Measurements from ENCODE around the gene GPR148. TPM values are rescaled to one million over a fixed set of nuclear protein-coding genes. Genes with fewer than 3 reads are reported as not detected.
"Not testable (repeated sequence)": the region's sequence is repeated elsewhere in the genome, so short reads cannot be mapped to it uniquely, and the experiment has no call there.

GPR148 gene, protein sequence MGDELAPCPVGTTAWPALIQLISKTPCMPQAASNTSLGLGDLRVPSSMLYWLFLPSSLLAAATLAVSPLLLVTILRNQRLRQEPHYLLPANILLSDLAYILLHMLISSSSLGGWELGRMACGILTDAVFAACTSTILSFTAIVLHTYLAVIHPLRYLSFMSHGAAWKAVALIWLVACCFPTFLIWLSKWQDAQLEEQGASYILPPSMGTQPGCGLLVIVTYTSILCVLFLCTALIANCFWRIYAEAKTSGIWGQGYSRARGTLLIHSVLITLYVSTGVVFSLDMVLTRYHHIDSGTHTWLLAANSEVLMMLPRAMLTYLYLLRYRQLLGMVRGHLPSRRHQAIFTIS
- not detected for total RNA-seq (2021; ENCODE audit: unreplicated experiment)
- not detected in 2 replicates for polyA plus RNA-seq (2012)
- Bru-seq, nascent RNA: not detected
- BruChase-seq, experiment 1, labeled RNA remaining after a 6-hour chase: not detected
- not detected for BruChase-seq, experiment 2, labeled RNA remaining after a 2-hour chase
- long read RNA-seq: 0 reads

DNA sequence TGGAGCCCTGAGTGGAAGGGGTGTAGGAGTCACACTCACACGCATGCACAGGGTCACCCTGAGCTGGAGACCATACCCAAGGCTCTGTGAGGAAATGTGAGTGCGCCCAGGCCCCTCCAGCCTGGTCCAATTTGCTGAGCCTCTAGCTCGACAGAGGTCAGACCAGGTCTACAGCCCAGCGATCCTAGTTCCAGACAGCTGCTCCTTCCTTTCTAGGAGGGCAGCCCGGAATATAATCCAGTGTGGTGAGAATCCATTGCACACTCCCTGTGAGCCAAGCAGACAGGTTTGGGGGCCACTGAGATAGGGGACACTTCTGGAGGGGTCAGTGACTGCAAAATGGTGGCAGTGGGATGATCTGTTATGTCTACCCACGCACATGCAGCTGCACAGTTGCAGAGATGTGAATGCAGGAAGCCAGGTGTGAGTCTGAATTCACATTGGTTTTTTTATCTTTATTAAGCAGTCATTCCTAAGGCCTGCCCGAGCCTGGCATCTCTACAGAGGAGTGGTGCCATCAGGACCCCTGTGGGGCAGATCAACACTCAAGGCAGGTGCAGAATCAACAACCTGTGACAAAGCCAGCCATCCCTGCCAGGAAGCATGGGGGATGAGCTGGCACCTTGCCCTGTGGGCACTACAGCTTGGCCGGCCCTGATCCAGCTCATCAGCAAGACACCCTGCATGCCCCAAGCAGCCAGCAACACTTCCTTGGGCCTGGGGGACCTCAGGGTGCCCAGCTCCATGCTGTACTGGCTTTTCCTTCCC, at the start of gene GPR148:
TSS of gene GPR148 (plus strand) at position 522 of the 768 bp plus-strand sequence. CDS start at position 604, 82 bp downstream.
- RAD21 ChIA-PET (ENCODE audit: low non-redundant PET in 1 of 2, low total read pairs in 2 of 2, uncharacterized antibody in 2 of 2, unreplicated experiment in 2 of 2): no interaction called here

DNA sequence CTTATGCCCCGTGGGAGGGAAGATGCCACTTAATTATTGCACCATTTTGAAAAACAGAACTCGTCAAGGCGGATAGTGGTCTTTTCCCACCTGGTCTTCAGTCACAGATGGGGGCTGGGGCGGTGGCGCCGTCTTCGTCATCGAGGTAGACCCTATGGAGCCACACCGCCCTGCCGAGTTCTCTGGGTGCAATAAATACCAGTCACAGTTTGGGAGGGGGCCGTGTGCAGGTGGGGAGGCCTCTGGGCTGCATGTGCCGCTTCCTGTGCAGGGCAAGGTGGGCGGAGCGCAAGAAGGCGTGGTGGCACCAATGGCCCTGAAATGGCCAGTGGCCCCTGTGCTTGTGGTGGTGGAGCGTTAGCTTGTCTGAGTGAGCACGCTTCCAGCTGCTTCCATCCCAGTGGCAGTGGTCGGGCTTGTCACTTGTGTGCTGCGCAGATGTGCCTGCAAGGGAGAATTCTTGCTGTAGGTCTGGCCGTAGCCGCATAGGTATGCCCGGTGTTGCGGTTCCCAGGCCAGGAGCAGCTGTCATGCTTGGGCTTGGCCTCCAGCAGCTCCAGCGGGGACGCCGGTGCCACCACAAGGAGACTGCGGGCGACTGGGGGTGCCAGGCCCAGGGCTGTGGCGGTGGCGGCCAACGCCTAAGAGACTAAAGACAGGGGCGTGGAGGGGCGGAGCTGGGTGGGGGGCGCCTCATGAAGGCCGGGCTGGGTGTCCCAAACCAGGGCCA, 36.7 kb upstream of the GPR148 start:
- CTCF ChIA-PET; POLR2A ChIA-PET; H3K9me3 ChIP-seq (ENCODE audit: control insufficient read depth in 1 of 2, insufficient read depth in 1 of 2, low read depth in 1 of 2, low read length in 2 of 2); H3K36me3 ChIP-seq (ENCODE audit: control insufficient read depth in 1 of 2, insufficient read depth in 2 of 2, low read length in 2 of 2); H3K27me3 ChIP-seq (ENCODE audit: insufficient read depth, low read length); DNase-seq (ENCODE audit: low read depth, low spot score); ATAC-seq; RAD21 ChIA-PET (ENCODE audit: low non-redundant PET in 1 of 2, low total read pairs in 2 of 2, uncharacterized antibody in 2 of 2, unreplicated experiment in 2 of 2); H4K20me1 ChIP-seq (ENCODE audit: insufficient read depth); H3K79me2 ChIP-seq (ENCODE audit: insufficient read depth, low read length); intact Hi-C loops (cut with micrococcal nuclease); H3K9me2 ChIP-seq (ENCODE audit: insufficient read depth); H3K4me3 ChIP-seq (replicated peaks in 1 of 2; ENCODE audit: low read depth in 1 of 2, low read length in 2 of 2); H3K27ac ChIP-seq (ENCODE audit: low read depth, low read length); BruUV-seq (replicated peaks); H3K4me1 ChIP-seq (ENCODE audit: control insufficient read depth in 1 of 2, insufficient read depth in 2 of 2, low read length in 2 of 2); H3K9ac ChIP-seq (ENCODE audit: low read length); H3K4me2 ChIP-seq (ENCODE audit: low read length); H2AFZ ChIP-seq (ENCODE audit: low read depth, low read length, poor library complexity, severe bottlenecking): not testable (repeated sequence)

More for the DNA sequence above, at the start of gene GPR148:
- Histone ChIP-seq H3K79me2 (ENCODE audit: insufficient read depth, low read length) (no peaks in the 10 kb centered on the region), H2AFZ (ENCODE audit: low read depth, low read length, poor library complexity, severe bottlenecking) (no peak within 1 kb of the TSS), H3K27me3 (ENCODE audit: insufficient read depth, low read length) (no peaks in the 10 kb centered on the region), H3K36me3 (ENCODE audit: control insufficient read depth in 1 of 2, insufficient read depth in 2 of 2, low read length in 2 of 2) (no peaks in the 10 kb centered on the region), H3K9ac (ENCODE audit: low read length) (no peak within 1 kb of the TSS), H3K9me2 (ENCODE audit: insufficient read depth) (no peaks in the 10 kb centered on the region), H4K20me1 (ENCODE audit: insufficient read depth) (no peaks in the 10 kb centered on the region), H3K4me3 (replicated peaks in 1 of 2; ENCODE audit: low read depth in 1 of 2, low read length in 2 of 2) (peak within 1 kb of the TSS; percentile 6 to 53; a peak in 3 of 4 replicates), H3K4me2 (ENCODE audit: low read length) (peak within 1 kb of the TSS; percentile 70), H3K27ac (ENCODE audit: low read depth, low read length) (no peak within 1 kb of the TSS), H3K9me3 (ENCODE audit: control insufficient read depth in 1 of 2, insufficient read depth in 1 of 2, low read depth in 1 of 2, low read length in 2 of 2) (no peaks in the 10 kb centered on the region), H3K4me1 (ENCODE audit: control insufficient read depth in 1 of 2, insufficient read depth in 2 of 2, low read length in 2 of 2) (peaks cover 0 to 7% of the 10 kb centered on the region in 2 experiments; a peak in 2 of 4 replicates)
- no peak for DNase-seq (ENCODE audit: low read depth, low spot score)
- ChIA-PET POLR2A (no interaction called here), CTCF (no interaction called here)
- BruUV-seq (replicated peaks): no TSS peak
- TF ChIP-seq, protein P1, sequence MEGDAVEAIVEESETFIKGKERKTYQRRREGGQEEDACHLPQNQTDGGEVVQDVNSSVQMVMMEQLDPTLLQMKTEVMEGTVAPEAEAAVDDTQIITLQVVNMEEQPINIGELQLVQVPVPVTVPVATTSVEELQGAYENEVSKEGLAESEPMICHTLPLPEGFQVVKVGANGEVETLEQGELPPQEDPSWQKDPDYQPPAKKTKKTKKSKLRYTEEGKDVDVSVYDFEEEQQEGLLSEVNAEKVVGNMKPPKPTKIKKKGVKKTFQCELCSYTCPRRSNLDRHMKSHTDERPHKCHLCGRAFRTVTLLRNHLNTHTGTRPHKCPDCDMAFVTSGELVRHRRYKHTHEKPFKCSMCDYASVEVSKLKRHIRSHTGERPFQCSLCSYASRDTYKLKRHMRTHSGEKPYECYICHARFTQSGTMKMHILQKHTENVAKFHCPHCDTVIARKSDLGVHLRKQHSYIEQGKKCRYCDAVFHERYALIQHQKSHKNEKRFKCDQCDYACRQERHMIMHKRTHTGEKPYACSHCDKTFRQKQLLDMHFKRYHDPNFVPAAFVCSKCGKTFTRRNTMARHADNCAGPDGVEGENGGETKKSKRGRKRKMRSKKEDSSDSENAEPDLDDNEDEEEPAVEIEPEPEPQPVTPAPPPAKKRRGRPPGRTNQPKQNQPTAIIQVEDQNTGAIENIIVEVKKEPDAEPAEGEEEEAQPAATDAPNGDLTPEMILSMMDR (IDR thresholded peaks at IDR 0.05 in 2 of 3, conservative IDR thresholded peaks at IDR 0.05 in 1 of 3; ENCODE audit: borderline replicate concordance in 1 of 3, insufficient read depth in 1 of 3, low read depth in 2 of 3, low read length in 2 of 3): no peak
- TF ChIP-seq SIN3A (IDR thresholded peaks at IDR 0.05; ENCODE audit: low read depth) (no peak), POLR2A (IDR thresholded peaks at IDR 0.05; ENCODE audit: borderline replicate concordance, extremely low read depth, insufficient read depth, insufficient read length) (no peak), SRF (IDR thresholded peaks at IDR 0.05; ENCODE audit: low read depth) (no peak), TCF7L2 (IDR thresholded peaks at IDR 0.05; ENCODE audit: borderline replicate concordance, extremely low read depth, insufficient read depth, insufficient read length) (no peak), ZFX (IDR thresholded peaks at IDR 0.05) (no peak), EZH2phosphoT487 (IDR thresholded peaks at IDR 0.05; ENCODE audit: borderline replicate concordance) (no peak), CBX3 (IDR thresholded peaks at IDR 0.05; ENCODE audit: low read depth) (no peak), ZNF274 (IDR thresholded peaks at IDR 0.05; ENCODE audit: low read depth, low read length) (no peak), ELF1 (IDR thresholded peaks at IDR 0.05; ENCODE audit: borderline replicate concordance, low read depth) (no peak), SP1 (IDR thresholded peaks at IDR 0.05; ENCODE audit: low read depth) (no peak), EZH2 (IDR thresholded peaks at IDR 0.05) (no peak), EGR1 (IDR thresholded peaks at IDR 0.05; ENCODE audit: low read depth) (no peak)
- TF ChIP-seq, protein P2, sequence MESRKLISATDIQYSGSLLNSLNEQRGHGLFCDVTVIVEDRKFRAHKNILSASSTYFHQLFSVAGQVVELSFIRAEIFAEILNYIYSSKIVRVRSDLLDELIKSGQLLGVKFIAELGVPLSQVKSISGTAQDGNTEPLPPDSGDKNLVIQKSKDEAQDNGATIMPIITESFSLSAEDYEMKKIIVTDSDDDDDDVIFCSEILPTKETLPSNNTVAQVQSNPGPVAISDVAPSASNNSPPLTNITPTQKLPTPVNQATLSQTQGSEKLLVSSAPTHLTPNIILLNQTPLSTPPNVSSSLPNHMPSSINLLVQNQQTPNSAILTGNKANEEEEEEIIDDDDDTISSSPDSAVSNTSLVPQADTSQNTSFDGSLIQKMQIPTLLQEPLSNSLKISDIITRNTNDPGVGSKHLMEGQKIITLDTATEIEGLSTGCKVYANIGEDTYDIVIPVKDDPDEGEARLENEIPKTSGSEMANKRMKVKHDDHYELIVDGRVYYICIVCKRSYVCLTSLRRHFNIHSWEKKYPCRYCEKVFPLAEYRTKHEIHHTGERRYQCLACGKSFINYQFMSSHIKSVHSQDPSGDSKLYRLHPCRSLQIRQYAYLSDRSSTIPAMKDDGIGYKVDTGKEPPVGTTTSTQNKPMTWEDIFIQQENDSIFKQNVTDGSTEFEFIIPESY (IDR thresholded peaks at IDR 0.05; ENCODE audit: extremely low read depth, insufficient replicate concordance, low read length): no peak
- TF ChIP-seq, protein P3, sequence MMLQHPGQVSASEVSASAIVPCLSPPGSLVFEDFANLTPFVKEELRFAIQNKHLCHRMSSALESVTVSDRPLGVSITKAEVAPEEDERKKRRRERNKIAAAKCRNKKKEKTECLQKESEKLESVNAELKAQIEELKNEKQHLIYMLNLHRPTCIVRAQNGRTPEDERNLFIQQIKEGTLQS (IDR thresholded peaks at IDR 0.05): no peak
- intact Hi-C loops (cut with micrococcal nuclease): no loop called here
- no peak for ATAC-seq

All from HCT116 (cell line).